ENCODE measurements around the gene KLHL17.
"Not testable (repeated sequence)": the region's sequence is repeated elsewhere in the genome, so short reads cannot be mapped to it uniquely, and the experiment has no call there.

The KLHL17 gene

DNA sequence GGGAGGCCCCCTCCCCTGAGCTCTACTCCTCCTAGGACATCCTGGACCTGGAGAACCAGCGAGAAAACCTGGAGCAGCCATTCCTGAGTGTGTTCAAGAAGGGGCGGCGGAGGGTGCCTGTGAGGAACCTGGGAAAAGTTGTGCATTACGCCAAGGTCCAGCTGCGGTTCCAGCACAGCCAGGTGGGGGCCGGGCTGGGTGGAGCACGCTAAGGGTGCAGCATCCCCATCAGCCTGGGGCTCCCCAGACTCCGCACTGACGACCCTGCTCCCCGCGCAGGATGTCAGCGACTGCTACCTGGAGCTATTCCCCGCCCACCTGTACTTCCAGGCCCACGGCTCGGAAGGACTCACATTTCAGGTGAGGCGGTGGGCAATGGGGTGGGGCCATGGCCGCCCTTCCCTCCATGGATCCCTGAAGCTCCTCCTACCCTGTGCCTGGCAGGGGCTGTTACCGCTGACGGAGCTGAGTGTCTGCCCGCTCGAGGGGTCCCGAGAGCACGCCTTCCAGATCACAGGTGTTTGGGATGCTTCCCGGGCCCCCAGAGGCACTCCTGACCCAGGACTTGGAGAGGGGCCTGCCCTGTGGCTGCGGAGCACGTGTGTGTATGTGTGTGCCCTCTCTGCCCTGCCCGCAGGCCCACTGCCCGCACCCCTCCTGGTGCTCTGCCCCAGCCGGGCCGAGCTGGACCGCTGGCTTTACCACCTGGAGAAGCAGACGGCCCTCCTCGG is 10.0 kb downstream of the KLHL17 start:
- no peak for DNase-seq

DNA sequence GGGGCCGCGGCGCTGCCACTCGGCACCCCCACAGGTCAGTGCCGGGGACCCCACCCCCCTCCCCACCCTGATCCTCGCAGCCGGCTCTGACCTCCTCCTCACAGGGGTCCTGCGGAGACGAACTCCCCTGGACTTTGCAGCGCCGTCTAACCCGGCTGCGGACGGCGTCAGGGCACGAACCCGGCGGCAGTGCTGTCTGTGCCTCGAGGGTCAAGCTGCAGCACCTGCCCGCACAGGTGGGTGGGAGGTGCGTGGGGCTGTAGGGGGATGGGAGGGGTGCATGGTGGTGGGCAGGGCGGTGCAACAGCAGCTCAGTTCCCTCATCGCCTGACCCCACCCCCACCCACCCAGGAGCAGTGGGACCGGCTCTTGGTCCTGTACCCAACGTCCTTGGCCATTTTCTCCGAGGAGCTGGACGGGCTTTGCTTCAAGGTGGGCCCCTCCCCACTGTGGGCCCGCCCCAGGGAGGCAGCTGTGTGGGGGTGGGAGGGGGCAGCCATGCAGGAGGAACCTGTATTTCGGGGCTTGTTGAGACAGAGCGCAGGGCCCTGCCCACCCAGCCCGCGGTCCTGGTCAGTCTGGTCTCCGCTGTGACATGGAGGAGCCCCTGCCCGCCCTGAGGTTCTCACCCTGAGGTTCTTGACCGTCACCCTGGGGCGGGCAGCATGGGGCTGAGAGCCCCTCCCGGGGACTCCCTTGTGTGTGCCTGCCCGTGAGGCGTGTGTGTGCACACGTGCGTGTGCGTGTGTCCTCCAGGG is 10.8 kb downstream of the KLHL17 start:
- no peak for DNase-seq

- DNase-seq = no peak
Observed at GRCh38 chr1:971751-972506, 11.5 kb downstream of the KLHL17 start.

GRCh38 chr1:972726-973458 is 12.5 kb downstream of the KLHL17 start:
- DNase-seq = no peak

- no peak for DNase-seq
Observed at GRCh38 chr1:973459-974292, 13.3 kb downstream of the KLHL17 start.

DNA sequence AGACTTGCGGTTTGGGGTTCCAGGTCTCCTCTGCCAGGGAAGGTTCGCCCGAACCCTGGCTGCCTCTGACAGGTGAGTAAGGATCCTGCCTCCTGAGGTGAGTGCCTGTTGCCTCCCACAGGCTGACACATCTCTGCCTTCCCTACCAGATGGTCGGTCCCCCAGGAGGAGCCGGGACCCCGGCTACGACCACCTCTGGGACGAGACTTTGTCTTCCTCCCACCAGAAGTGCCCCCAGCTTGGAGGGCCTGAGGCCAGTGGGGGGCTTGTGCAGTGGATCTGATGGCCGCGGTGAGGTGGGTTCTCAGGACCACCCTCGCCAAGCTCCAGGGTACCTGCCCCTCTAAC is 13.9 kb downstream of the KLHL17 start:
- DNase-seq = no peak

GRCh38 chr1:974687-975328 is 14.4 kb downstream of the KLHL17 start:
- DNase-seq = no peak

- no peak for DNase-seq
Observed at GRCh38 chr1:975365-975764, 15.0 kb downstream of the KLHL17 start.

- DNase-seq = peak; percentile 47
Observed at GRCh38 chr1:975896-976683, 15.7 kb downstream of the KLHL17 start.

DNA sequence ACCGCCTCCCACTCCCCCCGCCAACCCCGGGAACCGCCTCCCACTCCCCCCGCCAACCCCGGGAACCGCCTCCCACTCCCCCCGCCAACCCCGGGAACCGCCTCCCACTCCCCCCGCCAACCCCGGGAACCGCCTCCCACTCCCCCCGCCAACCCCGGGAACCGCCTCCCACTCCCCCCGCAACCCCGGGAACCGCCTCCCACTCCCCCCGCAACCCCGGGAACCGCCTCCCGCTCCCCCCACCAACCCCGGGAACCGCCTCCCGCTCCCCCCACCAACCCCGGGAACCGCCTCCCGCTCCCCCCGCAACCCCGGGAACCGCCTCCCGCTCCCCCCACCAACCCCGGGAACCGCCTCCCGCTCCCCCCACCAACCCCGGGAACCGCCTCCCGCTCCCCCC is 16.4 kb downstream of the KLHL17 start:
- not testable (repeated sequence) for DNase-seq

GRCh38 chr1:978069-978834 is 17.9 kb downstream of the KLHL17 start:
- no peak for DNase-seq

GRCh38 chr1:978835-979743 is 18.7 kb downstream of the KLHL17 start:
- no peak for DNase-seq

- no peak for DNase-seq
Observed at GRCh38 chr1:979744-980072, 19.3 kb downstream of the KLHL17 start.

GRCh38 chr1:980137-980571 is 19.8 kb downstream of the KLHL17 start:
- DNase-seq = no peak

DNA sequence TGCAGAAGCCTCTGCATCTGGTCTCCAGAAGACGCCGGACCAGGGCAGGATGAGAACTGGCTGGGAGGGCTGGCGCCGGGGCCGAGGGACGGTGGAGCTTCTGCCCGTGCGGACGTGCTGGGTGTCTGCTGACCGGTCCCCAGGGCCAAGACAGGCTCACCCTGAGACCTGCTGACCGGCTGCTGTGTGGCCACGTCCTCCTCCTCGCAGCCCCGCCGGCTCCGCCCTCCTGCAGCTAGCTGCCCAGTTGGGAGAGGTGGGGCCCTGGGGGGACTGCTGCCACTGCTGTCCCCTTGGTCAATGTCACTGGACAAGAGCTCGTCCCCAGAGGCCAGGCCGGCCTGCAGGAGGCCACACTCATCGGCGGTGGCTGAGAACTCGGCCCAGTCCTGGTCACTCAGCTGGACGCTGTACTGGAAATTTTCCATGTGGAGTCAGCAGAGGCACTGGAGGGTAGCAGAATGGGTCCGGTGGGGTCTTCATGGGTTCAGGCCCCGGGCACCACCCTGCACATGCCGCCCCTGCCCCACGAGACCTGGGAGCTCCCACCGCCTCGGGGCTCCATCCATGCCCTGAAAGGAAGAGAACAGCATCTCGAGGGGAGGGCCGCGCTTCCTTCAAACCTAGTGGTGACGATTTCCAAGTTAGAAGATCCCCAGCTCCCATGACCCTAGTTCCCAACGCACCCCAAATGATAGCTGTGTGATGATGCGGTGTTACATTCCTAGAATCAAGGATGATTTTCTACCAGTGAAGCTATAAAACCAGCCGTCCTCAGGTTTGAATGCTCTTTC is 20.4 kb downstream of the KLHL17 start:
- DNase-seq = no peak

GRCh38 chr1:981491-981954 is 21.1 kb downstream of the KLHL17 start:
- no peak for DNase-seq

GRCh38 chr1:981955-982558 is 21.7 kb downstream of the KLHL17 start, which contains the start of gene PERM1:
TSS of gene PERM1 (minus strand) at chr1:982093. CDS start at chr1:981029, 1,064 bp downstream.
- DNase-seq = no peak
